Calu3 (cell line): ENCODE measurements around the gene CCDC27. TPM values are rescaled to one million over a fixed set of nuclear protein-coding genes. Genes with fewer than 3 reads are reported as not detected.

Source experiments
- BruUV-seq: library from RNA; stranded (reverse); fragments of 400-500 nt; replicated peaks from 2 replicates; lab custom pipeline; 2021; lab: Mats Ljungman, UMichigan
- CTCF ChIA-PET: fragments of 300-600 bp; sonication (Branson Sonifier 250); formaldehyde crosslinking; loops from one replicate; lab custom pipeline; 2022; ENCODE audit warnings: antibody characterized with exemption; lab: Charles Lee
- DNase-seq: peaks from one replicate; pipeline ENCODE4 v3.0.0; 2022
- H3K27ac Mint-ChIP-seq: one replicate; pipeline ENCODE4 v1.8.0; 2022; ENCODE audit warnings: mixed read lengths; ENCODE audit not compliant: unreplicated experiment
- H3K27me3 Mint-ChIP-seq: one replicate; pipeline ENCODE4 v1.8.0; 2022; ENCODE audit warnings: mixed read lengths; ENCODE audit not compliant: unreplicated experiment
- H3K36me3 Mint-ChIP-seq: one replicate; pipeline ENCODE4 v1.8.0; 2022; ENCODE audit warnings: mild to moderate bottlenecking, moderate library complexity, mixed read lengths; ENCODE audit not compliant: insufficient read depth, unreplicated experiment
- H3K4me1 Mint-ChIP-seq: one replicate; pipeline ENCODE4 v1.8.0; 2022; ENCODE audit warnings: mild to moderate bottlenecking, low read depth, mixed read lengths; ENCODE audit not compliant: unreplicated experiment
- H3K4me3 Mint-ChIP-seq: one replicate; pipeline ENCODE4 v1.8.0; 2022; ENCODE audit warnings: mild to moderate bottlenecking, low read depth, moderate library complexity, mixed read lengths; ENCODE audit not compliant: unreplicated experiment
- H3K9me3 Mint-ChIP-seq: one replicate; pipeline ENCODE4 v1.8.0; 2022; ENCODE audit warnings: low read depth, mixed read lengths; ENCODE audit not compliant: unreplicated experiment
- intact Hi-C: fragments of 100-400 bp; cut with micrococcal nuclease; formaldehyde crosslinking; loops from one replicate; pipeline ENCODE4 v1.10.0; 2022; ENCODE audit not compliant: unreplicated experiment
- total RNA-seq: library from RNA; stranded (reverse); gene quantifications from 2 replicates; pipeline ENCODE4 v1.2.3, GENCODE V29; 2022
- TF ChIP-seq, protein P1 (sequence below): fragments of 200-600 bp; IDR thresholded peaks from one replicate; pipeline ENCODE4 v1.8.0; 2022; ENCODE audit warnings: antibody characterized with exemption; ENCODE audit not compliant: unreplicated experiment

Gene CCDC27
- total RNA-seq, 1 experiment from 2014 or later: not detected

- no peaks in the 10 kb centered on the region for H3K9me3 Mint-ChIP-seq
- no peaks in the 10 kb centered on the region for H3K36me3 Mint-ChIP-seq
- BruUV-seq: no TSS peak
- DNase-seq: no peak
- no peak overlapping the region for H3K4me3 Mint-ChIP-seq
- no peaks in the 10 kb centered on the region for H3K4me1 Mint-ChIP-seq
- peaks cover 8% of the 10 kb centered on the region for H3K27me3 Mint-ChIP-seq
- intact Hi-C loops: loop anchor here (10.0 kb wide), 1 partner anchor 72 kb away; the partner anchor contains the start of genes TP73 and WRAP73
- TF ChIP-seq, protein P1, sequence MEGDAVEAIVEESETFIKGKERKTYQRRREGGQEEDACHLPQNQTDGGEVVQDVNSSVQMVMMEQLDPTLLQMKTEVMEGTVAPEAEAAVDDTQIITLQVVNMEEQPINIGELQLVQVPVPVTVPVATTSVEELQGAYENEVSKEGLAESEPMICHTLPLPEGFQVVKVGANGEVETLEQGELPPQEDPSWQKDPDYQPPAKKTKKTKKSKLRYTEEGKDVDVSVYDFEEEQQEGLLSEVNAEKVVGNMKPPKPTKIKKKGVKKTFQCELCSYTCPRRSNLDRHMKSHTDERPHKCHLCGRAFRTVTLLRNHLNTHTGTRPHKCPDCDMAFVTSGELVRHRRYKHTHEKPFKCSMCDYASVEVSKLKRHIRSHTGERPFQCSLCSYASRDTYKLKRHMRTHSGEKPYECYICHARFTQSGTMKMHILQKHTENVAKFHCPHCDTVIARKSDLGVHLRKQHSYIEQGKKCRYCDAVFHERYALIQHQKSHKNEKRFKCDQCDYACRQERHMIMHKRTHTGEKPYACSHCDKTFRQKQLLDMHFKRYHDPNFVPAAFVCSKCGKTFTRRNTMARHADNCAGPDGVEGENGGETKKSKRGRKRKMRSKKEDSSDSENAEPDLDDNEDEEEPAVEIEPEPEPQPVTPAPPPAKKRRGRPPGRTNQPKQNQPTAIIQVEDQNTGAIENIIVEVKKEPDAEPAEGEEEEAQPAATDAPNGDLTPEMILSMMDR: no peak
- no peak overlapping the region for H3K27ac Mint-ChIP-seq
- CTCF ChIA-PET: interaction anchor here (0.6 kb wide), 1 partner anchor 44 kb away, joined by 3 read pairs; no protein-coding TSS in a partner anchor
These were observed 25.0 kb upstream of the CCDC27 start for GRCh38 chr1:3727042-3727824.

GRCh38 chr1:3727825-3728776, 24.1 kb upstream of the CCDC27 start:
- Mint-ChIP-seq H3K27me3 (peaks cover 8% of the 10 kb centered on the region), H3K9me3 (no peaks in the 10 kb centered on the region), H3K4me1 (no peaks in the 10 kb centered on the region), H3K27ac (no peak overlapping the region), H3K36me3 (no peaks in the 10 kb centered on the region), H3K4me3 (no peak overlapping the region)
- no peak for DNase-seq
- CTCF ChIA-PET: interaction anchor here (0.6 kb wide), 1 partner anchor 43 kb away, joined by 3 read pairs; no protein-coding TSS in a partner anchor
- BruUV-seq: no TSS peak
- intact Hi-C loops: loop anchor here (10.0 kb wide), 1 partner anchor 73 kb away; the partner anchor contains the start of genes TP73 and WRAP73
- TF ChIP-seq, protein P1: no peak

DNA sequence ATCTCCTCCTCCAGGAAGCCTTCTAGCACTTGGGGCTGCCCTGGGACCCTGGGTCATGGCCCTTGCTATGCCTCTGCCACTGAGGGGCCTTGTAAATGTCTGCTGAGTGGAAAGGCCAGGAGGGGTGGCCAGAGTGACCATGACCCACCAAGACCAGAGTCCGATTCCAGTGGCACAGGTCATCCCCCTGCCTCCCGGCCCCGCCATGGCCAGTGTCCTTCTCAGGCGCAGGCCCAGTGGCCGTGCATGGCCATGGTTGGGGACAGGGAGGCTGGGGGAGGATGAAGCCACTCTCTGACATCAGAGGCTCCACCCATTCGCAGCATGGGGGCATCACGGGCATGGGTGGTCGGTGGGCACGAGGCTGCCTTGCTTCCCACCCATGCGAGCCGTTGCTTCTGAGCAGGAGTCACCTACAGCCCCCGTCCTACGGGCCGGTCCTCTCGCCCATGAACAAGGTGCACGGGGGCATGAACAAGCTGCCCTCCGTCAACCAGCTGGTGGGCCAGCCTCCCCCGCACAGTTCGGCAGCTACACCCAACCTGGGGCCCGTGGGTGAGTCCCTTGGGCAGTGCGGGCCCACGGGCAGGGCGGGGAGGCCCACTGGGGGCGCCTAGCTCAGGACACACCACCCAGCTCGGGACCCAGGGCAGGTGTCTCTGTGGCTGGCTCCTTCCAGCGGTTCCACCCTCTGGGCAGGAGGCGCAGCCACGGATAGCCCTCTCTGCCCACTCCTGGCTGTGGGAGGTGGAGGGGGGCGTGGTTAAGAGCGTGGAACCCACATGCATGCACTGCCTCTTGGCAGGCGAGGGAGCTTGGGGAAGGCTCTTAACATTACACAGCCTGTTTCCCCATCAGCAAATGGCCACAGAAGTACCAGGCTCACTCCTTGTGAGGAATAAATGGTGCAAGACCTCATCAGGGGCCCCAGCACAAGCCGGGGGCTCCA, 22.4 kb upstream of the CCDC27 start:
- CTCF ChIA-PET: no interaction called here
- Mint-ChIP-seq H3K27me3 (peaks cover 8% of the 10 kb centered on the region), H3K4me1 (no peaks in the 10 kb centered on the region), H3K27ac (no peak overlapping the region), H3K4me3 (no peak overlapping the region), H3K9me3 (no peaks in the 10 kb centered on the region), H3K36me3 (no peaks in the 10 kb centered on the region)
- TF ChIP-seq, protein P1: no peak
- BruUV-seq: no TSS peak
- no peak for DNase-seq
- intact Hi-C loops: loop anchor here (10.0 kb wide), 1 partner anchor 75 kb away; the partner anchor contains the start of genes TP73 and WRAP73
